ENCODE data around the gene ATP8A2. TPM values are rescaled to one million over a fixed set of nuclear protein-coding genes. Genes with fewer than 3 reads are reported as not detected.

ATP8A2 gene
- total RNA-seq, 4 donors from 2014 or later = not detected

- DNase-seq = no peak
- peaks cover 0 to 4% of the 10 kb centered on the region in 2 donors for H3K4me1 ChIP-seq
- intact Hi-C loops (cut with DNase I; ENCODE audit: low total_unique reads) = no loop called here
These were observed 587.2 kb downstream of the ATP8A2 start for GRCh38 chr13:25958986-25959385.

GRCh38 chr13:25961294-25961693 is 589.5 kb downstream of the ATP8A2 start:
- no peak overlapping the region for H3K27ac ChIP-seq
- in situ Hi-C loops (cut with MboI; ENCODE audit: low sequenced_read_pairs in 4 of 4) (no loop called here), intact Hi-C loops (cut with DNase I; ENCODE audit: low total_unique reads) (no loop called here)
- peaks cover 0 to 4% of the 10 kb centered on the region in 2 donors for H3K4me1 ChIP-seq
- no peaks in the 10 kb centered on the region for H3K36me3 ChIP-seq
- no peak for DNase-seq
- H3K9me3 ChIP-seq = no peaks in the 10 kb centered on the region
- H3K27me3 ChIP-seq = no peaks in the 10 kb centered on the region
- no peak overlapping the region for H3K4me3 ChIP-seq
- ATAC-seq = no peak
- no peak for TF ChIP-seq POLR2A (IDR thresholded peaks at IDR 0.05)
- no peak for TF ChIP-seq CTCF (IDR thresholded peaks at IDR 0.05 in 4 of 5, conservative IDR thresholded peaks at IDR 0.05 in 1 of 5)

More at GRCh38 chr13:25958986-25959385, 587.2 kb downstream of the ATP8A2 start:
- no peak overlapping the region for H3K27ac ChIP-seq
- no peaks in the 10 kb centered on the region for H3K27me3 ChIP-seq
- no peak for TF ChIP-seq POLR2A (IDR thresholded peaks at IDR 0.05)
- TF ChIP-seq CTCF (IDR thresholded peaks at IDR 0.05 in 4 of 5, conservative IDR thresholded peaks at IDR 0.05 in 1 of 5) = no peak
- H3K36me3 ChIP-seq = no peaks in the 10 kb centered on the region
- in situ Hi-C loops (cut with MboI; ENCODE audit: low sequenced_read_pairs in 4 of 4) = no loop called here
- no peak for ATAC-seq
- H3K4me3 ChIP-seq = no peak overlapping the region
- H3K9me3 ChIP-seq = no peaks in the 10 kb centered on the region

- Histone ChIP-seq H3K4me3 (no peak overlapping the region), H3K4me1 (peaks cover 0 to 4% of the 10 kb centered on the region in 2 donors), H3K27ac (no peak overlapping the region), H3K9me3 (no peaks in the 10 kb centered on the region), H3K36me3 (no peaks in the 10 kb centered on the region), H3K27me3 (no peaks in the 10 kb centered on the region)
- no peak for DNase-seq
- no peak for ATAC-seq
- in situ Hi-C loops (cut with MboI; ENCODE audit: low sequenced_read_pairs in 4 of 4) (no loop called here), intact Hi-C loops (cut with DNase I; ENCODE audit: low total_unique reads) (no loop called here)
- TF ChIP-seq POLR2A (IDR thresholded peaks at IDR 0.05) (no peak), CTCF (IDR thresholded peaks at IDR 0.05 in 4 of 5, conservative IDR thresholded peaks at IDR 0.05 in 1 of 5) (no peak)
These were observed 591.9 kb downstream of the ATP8A2 start for GRCh38 chr13:25963674-25964073.

GRCh38 chr13:25965596-25965995 is 593.8 kb downstream of the ATP8A2 start:
- H3K27ac ChIP-seq = no peak overlapping the region
- DNase-seq = no peak
- H3K4me1 ChIP-seq = peaks cover 0 to 4% of the 10 kb centered on the region in 2 donors
- H3K27me3 ChIP-seq = no peaks in the 10 kb centered on the region
- no peak overlapping the region for H3K4me3 ChIP-seq
- H3K9me3 ChIP-seq = no peaks in the 10 kb centered on the region
- ATAC-seq = no peak
- intact Hi-C loops (cut with DNase I; ENCODE audit: low total_unique reads) (no loop called here), in situ Hi-C loops (cut with MboI; ENCODE audit: low sequenced_read_pairs in 4 of 4) (no loop called here)
- no peaks in the 10 kb centered on the region for H3K36me3 ChIP-seq
- TF ChIP-seq CTCF (IDR thresholded peaks at IDR 0.05 in 4 of 5, conservative IDR thresholded peaks at IDR 0.05 in 1 of 5) (no peak), POLR2A (IDR thresholded peaks at IDR 0.05) (no peak)

GRCh38 chr13:25966086-25966485 is 594.3 kb downstream of the ATP8A2 start:
- TF ChIP-seq CTCF (IDR thresholded peaks at IDR 0.05 in 4 of 5, conservative IDR thresholded peaks at IDR 0.05 in 1 of 5) (no peak), POLR2A (IDR thresholded peaks at IDR 0.05) (no peak)
- Histone ChIP-seq H3K4me1 (peaks cover 0 to 4% of the 10 kb centered on the region in 2 donors), H3K36me3 (no peaks in the 10 kb centered on the region), H3K27me3 (no peaks in the 10 kb centered on the region), H3K27ac (no peak overlapping the region), H3K4me3 (no peak overlapping the region), H3K9me3 (no peaks in the 10 kb centered on the region)
- intact Hi-C loops (cut with DNase I; ENCODE audit: low total_unique reads) (no loop called here), in situ Hi-C loops (cut with MboI; ENCODE audit: low sequenced_read_pairs in 4 of 4) (no loop called here)
- DNase-seq (no peak), ATAC-seq (no peak)
